ENCODE measurements around the gene RAMAC. TPM values are rescaled to one million over a fixed set of nuclear protein-coding genes. Genes with fewer than 3 reads are reported as not detected.

RAMAC gene
- total and polyA plus RNA-seq, 2 of the 8 experiments (the other 6 are each of a cell fraction or from before 2014, with no cell fraction given) = 20.7 to 32.9 TPM

DNA sequence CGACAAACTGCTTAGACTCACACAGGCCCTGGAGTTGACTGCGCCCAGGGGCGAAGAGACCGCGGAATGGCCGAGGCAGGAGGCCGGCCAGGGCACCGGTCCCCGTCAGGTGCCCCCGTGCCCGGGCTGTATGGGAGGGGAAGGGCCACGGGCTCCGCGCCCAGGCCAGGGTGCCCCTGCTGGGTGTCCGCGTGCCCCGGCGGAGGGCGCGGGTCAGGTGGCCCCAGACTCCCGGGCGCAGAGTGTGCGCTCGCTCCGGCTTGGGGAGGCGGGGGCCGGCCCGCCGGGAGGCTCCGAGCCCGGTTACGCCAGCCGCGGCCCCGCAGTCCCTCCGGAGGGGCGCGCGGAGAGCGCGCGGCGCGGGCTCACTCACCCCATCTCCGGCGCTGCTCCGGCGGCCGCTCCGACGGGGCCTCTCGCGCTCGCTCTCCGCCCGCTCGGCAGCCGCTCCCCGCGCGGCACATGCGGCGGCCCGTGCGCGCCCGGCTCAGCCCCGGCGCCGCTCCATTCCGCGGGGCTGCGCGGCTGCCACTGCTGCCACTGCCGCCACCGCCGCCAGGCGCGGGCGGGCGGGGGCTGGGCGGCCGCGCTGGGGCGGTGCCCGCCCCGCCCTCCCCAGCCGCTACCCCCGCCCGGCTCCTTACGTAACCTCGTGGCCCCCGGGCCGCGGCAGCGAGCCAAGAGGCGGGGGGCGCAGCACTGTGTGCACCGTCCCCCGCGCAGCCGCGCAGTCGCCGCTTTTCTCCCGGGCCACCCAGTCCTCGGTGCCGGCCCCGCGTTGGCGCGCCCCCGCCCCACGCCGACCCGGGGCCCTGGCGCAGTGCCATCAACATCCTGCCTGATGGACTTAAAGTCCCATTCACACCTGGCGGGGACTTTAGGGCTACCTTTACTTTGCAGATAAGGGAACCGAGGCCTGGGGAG lies 33.6 kb upstream of the RAMAC start, which contains the start of gene HOMER2 (continued):
- TF ChIP-seq EGR1 (IDR thresholded peaks at IDR 0.05; ENCODE audit: borderline replicate concordance, low read depth, low read length) = no peak
- TF ChIP-seq EZH2 (IDR thresholded peaks at IDR 0.05; ENCODE audit: low read depth, low read length, severe bottlenecking) = no peak
- TF ChIP-seq, protein P1, sequence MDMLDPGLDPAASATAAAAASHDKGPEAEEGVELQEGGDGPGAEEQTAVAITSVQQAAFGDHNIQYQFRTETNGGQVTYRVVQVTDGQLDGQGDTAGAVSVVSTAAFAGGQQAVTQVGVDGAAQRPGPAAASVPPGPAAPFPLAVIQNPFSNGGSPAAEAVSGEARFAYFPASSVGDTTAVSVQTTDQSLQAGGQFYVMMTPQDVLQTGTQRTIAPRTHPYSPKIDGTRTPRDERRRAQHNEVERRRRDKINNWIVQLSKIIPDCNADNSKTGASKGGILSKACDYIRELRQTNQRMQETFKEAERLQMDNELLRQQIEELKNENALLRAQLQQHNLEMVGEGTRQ (IDR thresholded peaks at IDR 0.05; ENCODE audit: low read length) = peak; percentile 2; the same call in 1 of the 2 replicates
- no peak for TF ChIP-seq CBX8 (IDR thresholded peaks at IDR 0.05; ENCODE audit: borderline replicate concordance, low read depth, low read length)
- TF ChIP-seq TEAD4 (IDR thresholded peaks at IDR 0.05; ENCODE audit: low read depth, low read length) = no peak
- no peak for TF ChIP-seq CHD2 (IDR thresholded peaks at IDR 0.05; ENCODE audit: low read length)
- TF ChIP-seq JUND (IDR thresholded peaks at IDR 0.05; ENCODE audit: low read length) = no peak
